Cerebellar nuclear complex (tissue), 1 donor: ENCODE results near the gene P2RX2.

ENCODE experiments used
- DNase-seq, 2 experiments: peaks; one replicate each; lab custom pipeline; 2025; lab: John Stamatoyannopoulos, UW

The P2RX2 gene

GRCh38 chr12:132662901-132663755 is 44.6 kb downstream of the P2RX2 start:
- no peak for DNase-seq

DNA sequence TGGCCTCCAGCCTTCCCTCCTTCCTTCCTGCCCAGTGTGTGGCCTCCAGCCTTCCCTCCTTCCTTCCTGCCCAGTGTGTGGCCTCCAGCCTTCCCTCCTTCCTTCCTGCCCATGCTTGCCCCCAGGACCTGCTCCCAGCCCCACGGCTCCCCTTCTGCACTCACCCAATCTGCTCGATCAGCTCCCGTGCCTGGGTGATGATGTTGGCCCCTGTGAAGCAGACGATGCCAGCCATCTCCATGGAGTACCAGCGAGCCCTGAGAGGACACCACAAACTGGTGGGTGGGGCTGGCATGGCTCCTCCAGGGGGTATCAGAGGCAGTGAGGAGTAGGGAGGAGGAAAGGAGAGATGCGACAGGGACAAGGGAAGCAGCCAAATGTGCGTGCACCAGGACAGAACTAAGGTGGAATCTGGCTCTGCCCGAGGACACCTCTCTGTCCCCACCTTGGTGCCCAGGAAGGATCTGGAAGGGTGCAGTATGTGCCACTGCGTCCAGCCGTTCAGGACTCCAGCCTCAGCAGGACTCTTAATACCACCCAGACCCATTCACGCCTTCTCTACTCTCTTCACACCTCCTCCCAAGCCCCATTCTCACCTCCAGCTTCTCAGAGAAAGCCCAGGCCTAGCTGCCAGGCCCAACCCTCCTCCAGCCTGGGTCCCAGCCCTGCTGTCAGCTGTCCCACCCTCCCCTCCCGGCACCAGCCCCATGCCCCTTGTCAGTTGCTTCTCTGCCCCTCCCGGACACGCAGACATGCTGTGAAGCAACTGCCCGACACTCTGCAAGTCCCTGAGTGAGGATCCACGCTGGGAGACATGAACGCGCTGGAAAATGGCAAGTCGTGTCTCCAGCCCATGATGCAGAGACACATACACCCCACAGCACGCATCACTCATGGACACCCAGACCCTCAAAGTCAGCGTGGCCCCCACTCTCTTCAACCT is 45.9 kb downstream of the P2RX2 start:
- DNase-seq: no peak

- no peak for DNase-seq
These were observed 46.5 kb downstream of the P2RX2 start for GRCh38 chr12:132665149-132665491.

- DNase-seq: no peak
These were observed 47.2 kb downstream of the P2RX2 start for GRCh38 chr12:132665794-132666193.

DNA sequence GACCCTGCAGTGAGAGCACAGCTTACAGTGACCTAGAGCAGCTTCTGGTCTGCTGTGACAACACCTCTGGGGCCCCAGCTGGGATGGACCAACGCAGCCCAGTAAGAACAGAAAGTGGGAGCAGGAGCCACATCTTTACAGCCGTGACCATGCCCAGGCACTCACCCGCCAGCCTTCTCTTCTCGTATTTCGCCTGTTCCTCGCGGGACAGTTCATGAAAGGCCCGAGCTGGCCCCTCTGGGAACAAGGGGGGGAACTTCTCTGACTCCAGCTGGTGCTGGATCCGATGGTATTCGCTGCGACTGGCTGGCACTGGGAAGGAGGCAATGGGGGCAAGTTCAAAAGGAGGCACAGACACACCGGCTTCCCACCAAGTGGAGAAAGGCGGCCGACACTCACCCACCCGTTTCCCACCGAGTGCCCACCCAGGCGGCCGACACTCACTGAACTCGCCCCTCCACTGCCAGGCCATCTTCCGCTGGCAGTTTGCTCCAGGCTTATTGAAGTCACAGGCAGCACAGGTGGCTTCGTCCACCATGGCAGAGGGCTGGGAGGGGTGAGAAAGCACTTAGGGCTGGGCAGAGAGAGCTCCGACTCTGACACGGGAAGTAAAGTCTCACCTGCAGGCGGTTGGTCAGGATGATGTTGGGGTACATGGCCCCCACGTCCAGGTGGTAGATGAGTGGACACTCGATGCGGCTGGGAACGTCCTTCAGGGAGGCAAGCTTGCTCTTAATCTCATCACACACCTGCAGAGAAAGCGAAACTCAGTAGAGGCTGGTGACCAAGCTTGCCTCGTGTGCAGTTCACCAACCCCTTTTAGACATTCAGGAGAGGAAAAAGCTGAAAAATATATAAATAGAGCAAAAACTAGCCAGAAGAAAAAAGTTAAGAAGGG is 49.9 kb downstream of the P2RX2 start:
- DNase-seq: no peak

GRCh38 chr12:132669166-132669879 is 50.7 kb downstream of the P2RX2 start:
- DNase-seq: no peak
